Testis (tissue), 2 donors: Measurements from ENCODE around the gene ASPHD2.

Source experiments
- POLR2A ChIP-seq: fragments of 450-650 bp; IDR thresholded peaks from one replicate; pipeline ENCODE4 v1.6.1; 2017; ENCODE audit warnings: antibody characterized with exemption, mild to moderate bottlenecking, moderate library complexity
- TF ChIP-seq, protein P1 (sequence below), 3 experiments: fragments of 450-650 bp in 2 of 3; fragments of 200-600 bp in 1 of 3; sonication (generic) in 1 of 3; IDR thresholded peaks; one replicate each; pipeline ENCODE4 v1.5.1; 2016 to 2019; ENCODE audit warnings: antibody characterized with exemption in 3 of 3, mild to moderate bottlenecking in 2 of 3, moderate library complexity in 1 of 3

DNA sequence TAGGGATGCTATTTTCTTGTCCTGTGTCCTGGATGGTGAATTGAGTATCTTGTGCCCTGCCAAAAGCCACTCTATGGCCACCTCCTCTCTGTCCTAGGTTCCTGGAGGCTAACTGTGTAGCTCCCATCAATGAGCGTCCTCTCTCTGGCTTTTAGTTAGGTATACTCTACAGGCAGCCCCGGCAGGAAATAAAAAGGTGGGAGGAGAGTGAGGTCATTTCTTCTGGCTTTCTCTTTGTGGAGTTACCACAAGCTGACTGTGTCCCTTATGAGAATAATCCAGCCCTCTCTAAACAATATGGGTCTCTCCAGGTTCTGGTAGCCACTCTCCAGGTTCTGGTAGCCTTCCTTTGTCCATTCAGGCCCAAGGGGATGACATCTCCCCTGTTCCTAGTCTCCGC is 11.7 kb upstream of the ASPHD2 start:
- no peak for TF ChIP-seq POLR2A
- TF ChIP-seq, protein P1, sequence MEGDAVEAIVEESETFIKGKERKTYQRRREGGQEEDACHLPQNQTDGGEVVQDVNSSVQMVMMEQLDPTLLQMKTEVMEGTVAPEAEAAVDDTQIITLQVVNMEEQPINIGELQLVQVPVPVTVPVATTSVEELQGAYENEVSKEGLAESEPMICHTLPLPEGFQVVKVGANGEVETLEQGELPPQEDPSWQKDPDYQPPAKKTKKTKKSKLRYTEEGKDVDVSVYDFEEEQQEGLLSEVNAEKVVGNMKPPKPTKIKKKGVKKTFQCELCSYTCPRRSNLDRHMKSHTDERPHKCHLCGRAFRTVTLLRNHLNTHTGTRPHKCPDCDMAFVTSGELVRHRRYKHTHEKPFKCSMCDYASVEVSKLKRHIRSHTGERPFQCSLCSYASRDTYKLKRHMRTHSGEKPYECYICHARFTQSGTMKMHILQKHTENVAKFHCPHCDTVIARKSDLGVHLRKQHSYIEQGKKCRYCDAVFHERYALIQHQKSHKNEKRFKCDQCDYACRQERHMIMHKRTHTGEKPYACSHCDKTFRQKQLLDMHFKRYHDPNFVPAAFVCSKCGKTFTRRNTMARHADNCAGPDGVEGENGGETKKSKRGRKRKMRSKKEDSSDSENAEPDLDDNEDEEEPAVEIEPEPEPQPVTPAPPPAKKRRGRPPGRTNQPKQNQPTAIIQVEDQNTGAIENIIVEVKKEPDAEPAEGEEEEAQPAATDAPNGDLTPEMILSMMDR (IDR thresholded peaks at IDR 0.05): no peak
